Gastroesophageal sphincter (tissue), 3 donors: ENCODE measurements around the gene RABL6.

Experiments used
- CTCF ChIP-seq, 4 experiments: fragments of 200-600 bp in 2 of 4; fragments of 450-650 bp in 2 of 4; sonication (generic) in 1 of 4; IDR thresholded peaks; one replicate each; pipeline ENCODE4 v1.5.1; 2017 to 2019; ENCODE audit warnings: antibody characterized with exemption in 4 of 4, mild to moderate bottlenecking in 2 of 4, moderate library complexity in 2 of 4
- EP300 ChIP-seq: sonication (generic); formaldehyde crosslinking; IDR thresholded peaks from one replicate; pipeline ENCODE4 v1.6.1; 2017; ENCODE audit warnings: antibody characterized with exemption, mild to moderate bottlenecking

- TF ChIP-seq EP300 (no peak), CTCF (IDR thresholded peaks at IDR 0.05) (peak in 1 of 4 experiments; percentile 6)
Measured at GRCh38 chr9:136849038-136849959, 41.6 kb downstream of the RABL6 start, which contains the start of gene PHPT1.
